KMS-11 (cell line): ENCODE results near the gene HSPA8.

Experiments
- H2AFZ ChIP-seq: fragments of 200-600 bp; sonication (generic); 2 replicates; pipeline ENCODE4 v1.6.1; 2016; ENCODE audit warnings: antibody characterized with exemption, mixed run types, low read depth
- H3K27ac ChIP-seq: fragments of 200-600 bp; sonication (generic); 2 replicates; pipeline ENCODE4 v1.6.1; 2016; ENCODE audit warnings: mild to moderate bottlenecking, mixed run types
- H3K27me3 ChIP-seq: fragments of 200-600 bp; sonication (generic); 2 replicates; pipeline ENCODE4 v1.6.1; 2017; ENCODE audit warnings: mild to moderate bottlenecking, low read depth, mixed run types, moderate library complexity; ENCODE audit not compliant: insufficient read depth
- H3K36me3 ChIP-seq: fragments of 200-600 bp; sonication (generic); 2 replicates; pipeline ENCODE4 v1.6.1; 2017; ENCODE audit warnings: mild to moderate bottlenecking, mixed run types; ENCODE audit not compliant: insufficient read depth
- H3K4me1 ChIP-seq: fragments of 200-600 bp; sonication (generic); 2 replicates; pipeline ENCODE4 v1.6.1; 2016; ENCODE audit warnings: mild to moderate bottlenecking, low read depth, mixed run types; ENCODE audit not compliant: poor library complexity, severe bottlenecking
- H3K4me2 ChIP-seq: fragments of 200-600 bp; sonication (generic); 2 replicates; pipeline ENCODE4 v1.7.0; 2016; ENCODE audit warnings: mild to moderate bottlenecking, mixed run types
- H3K4me3 ChIP-seq: fragments of 200-600 bp; sonication (generic); IDR thresholded peaks from 2 replicates; pipeline ENCODE4 v1.6.1; 2017; ENCODE audit warnings: low read depth, low read length, mixed read lengths; ENCODE audit not compliant: insufficient read depth
- H3K79me2 ChIP-seq: fragments of 200-600 bp; sonication (generic); 2 replicates; pipeline ENCODE4 v1.6.1; 2016; ENCODE audit warnings: low read depth, mixed run types; ENCODE audit not compliant: insufficient read depth
- H3K9ac ChIP-seq: fragments of 200-600 bp; sonication (generic); 2 replicates; pipeline ENCODE4 v1.6.1; 2016; ENCODE audit warnings: mild to moderate bottlenecking, mixed run types
- H4K20me1 ChIP-seq: fragments of 200-600 bp; sonication (generic); 2 replicates; pipeline ENCODE4 v1.6.1; 2016; ENCODE audit warnings: mild to moderate bottlenecking, mixed run types; ENCODE audit not compliant: insufficient read depth
- CTCF ChIP-seq: fragments of 200-600 bp; sonication (generic); conservative IDR thresholded peaks from 2 replicates; pipeline ENCODE4 v1.6.1; 2017; ENCODE audit warnings: low read depth, mild to moderate bottlenecking, antibody characterized with exemption, low read length, moderate library complexity, mixed read lengths

Gene HSPA8

GRCh38 chr11:123051634-123052033, 10.3 kb downstream of the HSPA8 start:
- Histone ChIP-seq H3K27me3 (no peaks in the 10 kb centered on the region), H3K4me2 (no peak overlapping the region), H3K4me3 (no peak overlapping the region), H3K4me1 (peaks cover 10% of the 10 kb centered on the region), H3K27ac (no peak overlapping the region), H3K36me3 (no peaks in the 10 kb centered on the region), H3K79me2 (no peaks in the 10 kb centered on the region), H3K9ac (no peak overlapping the region), H4K20me1 (0 out of 2 replicates have a peak, but pooled peaks cover 3% of the 10 kb centered on the region), H2AFZ (no peak overlapping the region)
- no peak for TF ChIP-seq CTCF

DNA sequence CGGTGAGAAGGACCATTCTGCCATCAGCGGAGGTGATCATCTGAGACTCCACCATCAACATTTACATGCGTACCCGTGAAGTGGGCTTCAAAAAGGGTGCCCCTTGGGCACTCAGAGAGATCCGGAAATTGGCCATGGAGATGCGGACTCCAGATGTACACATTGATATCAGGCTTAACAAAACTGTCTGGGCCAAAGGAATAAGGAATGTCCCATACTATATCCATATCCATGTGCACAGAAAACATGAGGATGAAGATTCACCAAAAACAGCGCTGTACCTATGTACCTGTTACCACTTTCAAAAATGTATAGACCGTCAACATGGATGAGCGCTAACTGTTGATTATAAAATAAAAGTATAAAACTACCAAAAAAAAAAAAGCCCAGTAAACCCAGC, 10.8 kb downstream of the HSPA8 start:
- no peaks in the 10 kb centered on the region for H3K36me3 ChIP-seq
- no peak for TF ChIP-seq CTCF
- H3K4me1 ChIP-seq, result peaks cover 10% of the 10 kb centered on the region
- H3K4me3 ChIP-seq, result no peak overlapping the region
- no peaks in the 10 kb centered on the region for H3K27me3 ChIP-seq
- no peak overlapping the region for H3K4me2 ChIP-seq
- no peak overlapping the region for H3K9ac ChIP-seq
- H3K27ac ChIP-seq, result no peak overlapping the region
- H2AFZ ChIP-seq, result no peak overlapping the region
- no peaks in the 10 kb centered on the region for H4K20me1 ChIP-seq
- H3K79me2 ChIP-seq, result no peaks in the 10 kb centered on the region

GRCh38 chr11:123047947-123048293, 14.0 kb downstream of the HSPA8 start:
- Histone ChIP-seq H3K4me1 (no peaks in the 10 kb centered on the region), H3K9ac (no peak overlapping the region), H3K27me3 (no peaks in the 10 kb centered on the region), H3K4me3 (no peak overlapping the region), H3K79me2 (no peaks in the 10 kb centered on the region), H3K4me2 (no peak overlapping the region), H3K36me3 (no peaks in the 10 kb centered on the region), H3K27ac (no peak overlapping the region), H4K20me1 (no peaks in the 10 kb centered on the region), H2AFZ (no peak overlapping the region)
- no peak for TF ChIP-seq CTCF

GRCh38 chr11:123047266-123047946, 14.5 kb downstream of the HSPA8 start:
- H3K27me3 ChIP-seq, result no peaks in the 10 kb centered on the region
- H3K27ac ChIP-seq, result no peak overlapping the region
- no peaks in the 10 kb centered on the region for H3K79me2 ChIP-seq
- H4K20me1 ChIP-seq, result no peaks in the 10 kb centered on the region
- TF ChIP-seq CTCF, result no peak
- no peaks in the 10 kb centered on the region for H3K4me1 ChIP-seq
- H3K4me2 ChIP-seq, result no peak overlapping the region
- H2AFZ ChIP-seq, result no peak overlapping the region
- no peak overlapping the region for H3K9ac ChIP-seq
- no peak overlapping the region for H3K4me3 ChIP-seq
- no peaks in the 10 kb centered on the region for H3K36me3 ChIP-seq
